Parathyroid adenoma (tissue), 2 donors: ENCODE measurements around the gene CD81.

Experiments
- H2AFZ ChIP-seq: fragments of 300-600 bp; sonication (generic); one replicate; pipeline ENCODE4 v1.7.0; 2017; ENCODE audit warnings: antibody characterized with exemption, mild to moderate bottlenecking
- H3K27ac ChIP-seq: fragments of 300-600 bp; sonication (generic); one replicate; pipeline ENCODE4 v1.7.0; 2017
- H3K27me3 ChIP-seq: fragments of 300-600 bp; sonication (generic); one replicate; pipeline ENCODE4 v1.7.0; 2017; ENCODE audit warnings: low read length; ENCODE audit not compliant: control insufficient read depth, insufficient read depth
- H3K36me3 ChIP-seq: fragments of 300-600 bp; sonication (generic); one replicate; pipeline ENCODE4 v1.7.0; 2017; ENCODE audit warnings: low read length; ENCODE audit not compliant: control insufficient read depth, insufficient read depth
- H3K4me1 ChIP-seq: fragments of 300-600 bp; sonication (generic); one replicate; pipeline ENCODE4 v1.7.0; 2017; ENCODE audit warnings: control low read depth
- H3K4me2 ChIP-seq: fragments of 300-600 bp; sonication (generic); one replicate; pipeline ENCODE4 v1.7.0; 2017; ENCODE audit warnings: low read length
- H3K4me3 ChIP-seq: fragments of 300-600 bp; sonication (generic); one replicate; pipeline ENCODE4 v1.7.0; 2017; ENCODE audit warnings: low read depth, low read length
- H3K79me2 ChIP-seq: fragments of 300-600 bp; sonication (generic); one replicate; pipeline ENCODE4 v1.7.0; 2017; ENCODE audit warnings: control low read depth
- H3K9ac ChIP-seq: fragments of 300-600 bp; sonication (generic); one replicate; pipeline ENCODE4 v1.7.0; 2017; ENCODE audit warnings: mild to moderate bottlenecking
- H3K9me3 ChIP-seq: fragments of 300-600 bp; sonication (generic); one replicate; pipeline ENCODE4 v1.7.0; 2017; ENCODE audit warnings: low read length; ENCODE audit not compliant: control insufficient read depth
- CTCF ChIP-seq: fragments of 300-600 bp; sonication (generic); IDR thresholded peaks from one replicate; pipeline ENCODE4 v1.7.0; 2017; ENCODE audit warnings: antibody characterized with exemption, mild to moderate bottlenecking
- donor health status: primary hyperparathyroidism.

Gene CD81

GRCh38 chr11:2382129-2382517 lies 5.0 kb downstream of the CD81 start:
- Histone ChIP-seq H2AFZ (no peak overlapping the region), H3K27ac (peak overlapping the region; percentile 61)
- no peak for TF ChIP-seq CTCF

GRCh38 chr11:2382936-2383851 lies 6.1 kb downstream of the CD81 start:
- H2AFZ ChIP-seq = no peak overlapping the region
- no peak overlapping the region for H3K9ac ChIP-seq
- no peak overlapping the region for H3K4me2 ChIP-seq
- peaks cover 3% of the 10 kb centered on the region for H3K4me1 ChIP-seq
- no peaks in the 10 kb centered on the region for H3K27me3 ChIP-seq
- no peaks in the 10 kb centered on the region for H3K9me3 ChIP-seq
- no peak for TF ChIP-seq CTCF
- H3K4me3 ChIP-seq = no peak overlapping the region
- no peaks in the 10 kb centered on the region for H3K36me3 ChIP-seq
- H3K27ac ChIP-seq = peak overlapping the region; percentile 61
- H3K79me2 ChIP-seq = peaks cover 12% of the 10 kb centered on the region

More at GRCh38 chr11:2382129-2382517, 5.0 kb downstream of the CD81 start:
- Histone ChIP-seq H3K36me3 (no peaks in the 10 kb centered on the region), H3K9me3 (no peaks in the 10 kb centered on the region), H3K27me3 (no peaks in the 10 kb centered on the region), H3K4me1 (peaks cover 3% of the 10 kb centered on the region), H3K4me3 (no peak overlapping the region), H3K79me2 (peaks cover 15% of the 10 kb centered on the region), H3K4me2 (no peak overlapping the region), H3K9ac (no peak overlapping the region)

GRCh38 chr11:2383852-2384804 lies 7.0 kb downstream of the CD81 start:
- Histone ChIP-seq H3K27ac (no peak overlapping the region), H3K9me3 (no peaks in the 10 kb centered on the region), H3K4me2 (no peak overlapping the region), H3K27me3 (no peaks in the 10 kb centered on the region), H3K9ac (no peak overlapping the region), H2AFZ (no peak overlapping the region), H3K79me2 (peaks cover 11% of the 10 kb centered on the region), H3K4me1 (peaks cover 3% of the 10 kb centered on the region), H3K4me3 (no peak overlapping the region), H3K36me3 (no peaks in the 10 kb centered on the region)
- no peak for TF ChIP-seq CTCF

- no peak overlapping the region for H3K9ac ChIP-seq
- TF ChIP-seq CTCF = no peak
- H3K27me3 ChIP-seq = no peaks in the 10 kb centered on the region
- H3K9me3 ChIP-seq = no peaks in the 10 kb centered on the region
- H3K27ac ChIP-seq = no peak overlapping the region
- peaks cover 11% of the 10 kb centered on the region for H3K79me2 ChIP-seq
- H3K4me3 ChIP-seq = no peak overlapping the region
- peaks cover 3% of the 10 kb centered on the region for H3K4me1 ChIP-seq
- H3K36me3 ChIP-seq = no peaks in the 10 kb centered on the region
- H2AFZ ChIP-seq = no peak overlapping the region
- no peak overlapping the region for H3K4me2 ChIP-seq
These were observed 8.3 kb downstream of the CD81 start for GRCh38 chr11:2385156-2386151.
